ENCODE results near the gene GSTA4.
"Not testable (repeated sequence)": the region's sequence is repeated elsewhere in the genome, so short reads cannot be mapped to it uniquely, and the experiment has no call there.

The GSTA4 gene

DNA sequence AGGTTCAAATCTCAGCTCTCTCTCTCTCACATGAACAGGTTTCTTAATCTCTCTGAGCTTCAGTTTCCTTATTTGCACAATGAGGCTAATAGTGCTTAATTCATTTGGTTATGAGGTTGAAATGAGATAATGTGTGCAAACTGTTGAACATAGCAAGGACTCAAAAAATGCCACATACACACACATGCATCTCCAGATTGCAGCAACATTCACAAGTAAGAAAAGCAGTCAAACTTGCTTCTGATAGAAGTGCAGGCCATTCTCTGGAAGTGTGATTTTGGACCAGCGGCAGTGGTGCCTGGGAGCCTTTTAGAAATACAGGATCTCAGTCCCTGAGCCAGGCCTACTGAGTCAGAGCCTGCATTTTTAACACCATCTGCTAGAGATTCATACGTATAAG lies 25.7 kb downstream of the GSTA4 start:
- DNase-seq, result no peak

DNA sequence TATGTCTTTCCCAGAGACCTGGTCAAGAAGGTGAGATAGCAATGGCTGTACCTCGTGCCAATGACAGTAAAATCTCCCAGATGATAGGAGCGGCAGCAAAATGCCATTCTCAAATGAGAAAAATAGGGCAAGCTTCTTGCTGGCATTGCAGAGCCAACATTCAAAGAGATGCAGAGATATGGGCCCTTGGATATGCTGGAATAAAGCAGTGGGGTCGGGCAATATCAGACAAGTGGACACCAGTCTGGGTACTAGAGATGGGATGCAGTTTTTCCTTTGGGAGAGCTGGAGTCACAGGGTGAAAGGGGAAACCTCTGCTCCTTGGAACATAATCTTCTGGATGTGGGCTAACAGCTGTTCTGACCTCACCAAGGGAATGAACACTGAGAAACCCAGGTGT lies 29.0 kb downstream of the GSTA4 start:
- no peak for DNase-seq

DNA sequence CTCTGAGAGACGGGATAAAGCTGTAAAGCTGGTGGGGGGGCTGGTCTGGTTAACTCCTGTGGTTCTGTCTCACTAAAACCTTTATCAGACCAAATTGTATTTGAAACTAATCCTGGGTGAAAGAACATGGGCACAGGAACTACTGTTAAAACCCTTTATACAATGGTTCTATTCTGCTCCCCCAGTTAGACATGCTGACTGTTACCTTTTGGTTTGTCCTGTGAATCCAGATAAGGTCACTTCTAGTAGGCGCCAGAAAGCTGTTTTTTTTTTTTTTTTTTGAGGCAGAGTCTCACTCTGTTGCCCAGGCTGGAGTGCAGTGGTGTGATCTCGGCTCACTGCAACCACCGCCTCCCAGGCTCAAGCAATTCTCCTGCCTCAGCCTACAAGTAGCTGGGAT lies 29.7 kb downstream of the GSTA4 start:
- DNase-seq, result no peak

DNA sequence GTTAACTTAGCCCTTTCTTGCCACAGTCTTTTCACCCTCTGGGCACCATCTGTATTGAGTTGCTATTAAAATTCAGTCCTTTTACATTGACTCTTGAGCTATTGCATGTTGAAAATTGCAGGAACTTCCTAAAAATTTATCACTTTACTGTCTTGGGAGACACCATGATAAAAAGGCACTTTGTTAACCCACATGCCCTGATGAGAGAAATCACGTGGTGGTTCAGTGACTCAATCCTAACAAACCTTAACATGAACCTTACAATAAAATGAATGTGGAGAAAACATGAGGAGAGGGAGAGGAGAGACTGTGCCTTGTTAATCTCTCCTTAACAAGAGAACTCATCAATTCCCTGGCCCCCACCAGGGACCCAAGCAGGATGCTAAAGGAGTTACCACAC lies 30.8 kb downstream of the GSTA4 start:
- no peak for DNase-seq

DNA sequence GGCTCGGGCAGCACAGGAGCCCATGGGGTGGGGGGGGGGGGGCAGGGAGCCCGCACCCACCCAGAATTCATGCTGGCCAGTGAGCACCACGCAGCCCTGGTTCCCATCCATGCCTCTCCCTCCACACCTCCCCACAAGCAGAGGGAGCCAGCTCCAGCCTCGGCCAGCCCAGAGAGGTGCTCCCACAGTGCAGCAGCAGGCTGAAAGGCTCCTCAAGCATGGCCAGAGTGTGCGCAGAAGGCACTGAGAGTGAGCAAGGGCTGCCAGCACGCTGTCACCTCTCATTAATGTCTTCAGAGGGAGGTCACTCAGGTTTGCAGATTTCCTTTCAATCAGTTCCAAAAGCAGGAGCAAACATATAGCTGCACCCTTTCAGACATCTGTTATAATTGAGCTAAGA lies 32.4 kb downstream of the GSTA4 start:
- no peak for DNase-seq

DNA sequence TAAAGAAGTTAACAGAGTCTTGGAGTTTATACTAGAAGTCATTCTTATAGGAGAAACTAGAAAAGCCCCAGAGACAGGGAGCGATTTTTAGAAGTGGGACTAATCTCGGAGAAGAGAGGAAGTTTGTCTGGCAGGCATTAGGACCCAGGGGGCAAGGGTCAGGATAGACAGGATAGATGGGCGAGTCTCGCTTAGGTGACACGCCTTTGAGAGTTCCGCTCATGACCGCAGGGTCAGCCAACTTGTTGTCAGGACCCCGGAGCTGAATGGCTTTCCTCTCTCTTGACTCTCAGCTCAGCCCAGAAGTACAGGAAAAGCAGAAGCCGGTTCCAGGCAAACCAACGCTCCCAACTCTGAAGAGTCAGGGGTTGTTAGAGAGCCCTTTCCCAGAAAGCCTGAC lies 34.1 kb downstream of the GSTA4 start:
- DNase-seq, result not testable (repeated sequence)

DNA sequence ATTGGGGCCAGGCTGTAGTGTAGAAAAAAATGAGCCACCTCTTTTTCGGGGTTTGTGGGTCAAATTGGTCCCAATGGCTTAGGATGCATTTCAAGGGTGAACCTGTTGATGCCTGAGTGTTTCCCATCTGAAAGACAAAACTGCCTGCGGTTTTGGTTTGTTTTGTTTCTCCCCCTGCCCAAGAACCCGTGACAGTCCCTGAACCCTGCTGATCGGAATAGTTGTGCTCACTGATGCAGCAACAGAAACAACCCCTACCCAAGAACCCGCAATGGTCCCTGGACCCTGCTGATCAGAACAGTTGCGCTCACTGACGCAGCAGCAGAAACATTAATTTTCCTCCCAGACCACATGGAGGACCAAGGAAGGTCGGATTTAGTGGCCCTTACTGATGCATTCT lies 34.9 kb downstream of the GSTA4 start:
- DNase-seq, result not testable (repeated sequence)

DNA sequence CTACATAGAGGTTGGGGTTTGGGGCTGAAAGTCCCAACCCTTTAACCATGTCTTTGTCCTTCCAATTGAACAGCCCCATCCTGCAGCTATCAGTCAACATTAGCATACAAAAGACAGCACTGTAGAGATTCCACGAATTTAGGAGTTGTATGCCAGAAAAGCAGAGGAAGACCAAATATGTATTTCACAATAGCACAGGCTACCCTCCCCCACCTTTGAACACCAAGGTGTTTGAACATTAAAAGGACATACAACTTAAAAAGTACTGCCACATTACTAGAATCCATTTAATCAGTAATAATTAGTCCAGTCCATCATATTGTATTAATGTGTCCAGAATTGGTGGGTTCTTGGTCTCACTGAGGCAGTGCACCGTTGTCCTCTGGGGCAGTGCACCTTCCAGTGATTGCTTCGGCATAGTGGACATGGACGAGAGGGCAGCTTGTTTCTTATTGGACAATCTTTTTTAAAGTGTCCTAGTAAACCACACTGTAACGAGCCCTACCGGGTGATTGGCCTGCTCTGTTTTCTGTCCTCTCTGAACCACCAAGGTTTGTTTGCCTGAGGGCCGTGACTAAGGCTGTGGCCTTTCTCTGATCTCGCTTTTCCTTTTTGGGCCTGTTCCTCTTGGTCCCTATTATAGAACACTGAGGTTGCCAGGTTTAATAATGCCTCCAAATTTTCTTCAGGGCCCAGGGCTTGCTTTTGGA lies 36.4 kb downstream of the GSTA4 start:
- no peak for DNase-seq

DNA sequence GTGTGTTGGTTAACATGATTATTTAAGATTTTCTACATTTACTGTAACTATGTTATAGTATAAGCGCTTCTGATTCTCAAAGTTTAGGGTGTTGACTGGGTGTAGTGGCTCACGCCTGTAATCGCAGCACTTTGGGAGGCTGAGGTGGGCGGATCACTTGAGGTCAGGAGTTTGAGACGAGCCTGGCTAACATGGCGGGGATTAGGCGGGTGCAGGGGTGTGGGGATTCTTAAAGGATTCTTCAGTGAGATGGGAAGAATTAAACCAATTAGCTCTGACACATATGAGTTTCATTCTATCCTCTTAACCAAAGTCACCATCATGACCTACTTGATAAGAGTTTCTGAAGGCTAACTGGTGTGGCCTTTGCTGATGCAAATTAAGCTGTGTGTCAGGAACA lies 39.2 kb downstream of the GSTA4 start:
- DNase-seq, result no peak

DNA sequence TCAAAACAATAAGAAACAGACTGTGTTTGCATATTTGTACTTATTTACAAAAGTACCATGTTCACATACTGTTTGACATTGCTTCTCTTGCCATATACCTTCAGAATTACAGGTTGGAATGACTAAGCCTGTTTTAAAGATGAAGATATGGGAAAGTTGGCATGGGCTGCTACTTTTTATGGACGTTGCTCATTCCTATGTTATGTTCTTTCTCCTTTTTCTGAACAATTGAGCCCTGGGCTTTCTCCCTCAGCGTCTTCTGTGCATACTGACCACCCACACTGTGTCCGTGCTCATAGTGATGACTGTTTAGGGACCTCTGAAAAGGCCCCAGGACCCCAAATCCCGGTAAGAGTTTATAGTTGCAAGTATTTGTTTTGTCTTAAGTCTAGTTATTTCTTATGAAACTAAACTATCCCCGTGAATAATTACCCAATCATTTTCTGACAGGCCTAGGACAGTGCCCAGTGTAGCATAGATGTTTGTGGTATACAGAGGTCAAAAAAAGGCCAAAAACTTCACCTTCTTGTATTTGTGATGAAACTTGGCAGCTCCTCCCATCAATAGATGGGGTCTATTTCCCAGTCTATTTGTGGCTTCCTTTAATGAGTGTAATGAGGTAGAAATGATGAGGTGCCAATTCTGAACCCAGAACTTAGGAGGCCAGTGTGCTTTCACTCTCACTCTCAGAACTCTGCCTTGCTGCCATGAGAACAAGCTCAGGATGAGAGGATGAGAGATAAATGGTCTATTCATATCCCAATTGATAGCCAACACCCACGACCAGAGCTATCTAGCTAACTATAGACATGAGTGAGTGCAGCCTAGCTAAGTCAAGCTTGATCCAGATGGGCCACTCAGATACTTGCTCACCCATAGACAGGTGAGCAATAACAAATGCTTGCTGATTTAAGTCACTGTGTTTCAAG lies 40.9 kb downstream of the GSTA4 start:
- no peak for DNase-seq

DNA sequence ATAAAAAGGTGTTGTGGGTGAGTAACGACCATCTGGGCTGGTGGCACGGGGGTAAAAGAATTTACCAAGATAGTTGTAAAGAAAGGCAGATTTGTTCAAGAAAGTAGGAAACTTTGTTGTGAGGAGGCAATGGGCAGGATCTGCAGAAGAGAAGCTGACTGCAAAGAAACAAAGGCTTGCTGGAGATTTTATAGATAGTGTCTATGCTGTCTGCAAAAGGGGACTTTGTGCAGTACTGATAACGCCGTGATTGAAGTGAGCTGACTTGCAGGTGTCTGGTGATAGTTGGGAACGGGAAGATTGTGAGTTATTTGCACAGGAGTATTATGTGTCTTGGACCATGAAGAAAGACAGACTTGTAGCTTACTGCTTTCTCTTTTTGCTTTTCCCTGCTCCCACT lies 48.8 kb downstream of the GSTA4 start:
- DNase-seq, result no peak

DNA sequence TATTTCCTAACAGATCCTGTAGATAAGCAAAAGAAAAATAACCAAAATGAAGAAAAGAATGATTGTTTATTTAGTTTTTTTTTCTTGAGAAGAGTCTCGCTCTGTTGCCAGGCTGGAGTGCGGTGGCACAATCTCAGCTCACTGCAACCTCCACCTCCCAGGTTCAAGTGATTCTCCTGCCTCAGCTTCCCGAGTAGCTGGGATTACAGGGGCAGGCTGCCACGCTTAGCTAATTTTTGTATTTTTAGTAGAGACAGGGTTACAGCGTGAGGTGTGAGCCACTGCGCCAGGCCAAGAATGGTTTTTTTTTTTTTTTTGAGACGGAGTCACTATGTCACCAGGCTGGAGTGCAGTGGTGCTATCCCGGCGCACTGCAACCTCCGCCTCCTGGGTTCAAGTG lies 52.3 kb downstream of the GSTA4 start:
- not testable (repeated sequence) for DNase-seq

DNA sequence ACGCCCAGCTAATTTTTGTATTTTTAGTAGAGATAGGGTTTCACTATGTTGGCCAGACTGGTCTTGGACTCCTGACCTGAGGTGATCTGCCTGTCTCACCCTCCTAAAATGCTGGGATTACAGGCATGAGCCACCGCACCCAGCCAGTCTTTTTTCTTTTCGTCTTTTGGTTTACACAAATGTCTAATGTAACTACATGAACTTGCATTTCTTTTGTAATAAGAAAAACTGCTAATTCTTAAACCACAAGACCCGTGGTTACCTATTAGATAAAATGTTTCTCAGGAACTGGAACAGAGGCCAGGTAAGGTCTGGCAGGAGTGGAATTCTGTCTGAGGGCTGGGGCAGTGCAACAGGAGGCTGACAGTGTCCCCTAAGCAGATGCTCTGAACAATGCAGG lies 52.9 kb downstream of the GSTA4 start:
- DNase-seq, result no peak

DNA sequence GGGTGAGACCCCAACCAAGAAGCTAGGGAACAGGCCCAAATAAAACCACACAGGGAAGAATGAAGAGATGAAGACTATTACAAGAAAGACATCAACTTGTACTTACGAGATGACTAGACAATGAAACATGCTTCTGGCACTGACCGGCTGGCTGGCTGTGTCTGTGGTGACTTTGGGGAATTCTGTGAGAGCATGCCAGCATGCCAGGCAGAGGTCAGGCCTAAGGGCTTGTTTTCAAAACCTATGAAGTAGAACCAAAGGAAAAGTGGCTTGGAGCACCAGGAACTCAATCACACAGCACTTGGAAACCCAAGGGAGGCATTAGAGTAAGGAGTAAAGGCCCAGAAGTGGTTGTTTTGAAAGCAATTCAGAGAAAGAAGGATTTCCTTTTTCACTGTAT lies 57.2 kb downstream of the GSTA4 start:
- DNase-seq, result no peak

DNA sequence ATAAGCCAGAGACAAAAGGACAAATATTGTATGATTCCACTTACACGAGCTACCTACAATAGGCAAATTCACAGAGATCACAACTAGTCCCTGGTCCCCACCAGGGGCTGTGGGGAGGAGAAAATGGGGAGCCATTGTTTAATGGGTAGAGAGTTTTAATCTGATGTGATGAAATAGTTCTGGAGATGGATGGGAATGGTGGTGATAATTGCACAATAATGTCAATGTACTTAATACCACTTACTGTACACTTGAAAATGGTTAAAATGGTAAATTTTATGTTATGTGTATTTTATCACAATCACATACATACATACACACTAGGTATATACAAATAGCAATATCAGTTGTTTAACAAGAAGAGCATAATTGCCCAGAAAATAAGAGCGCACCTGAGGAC lies 61.3 kb downstream of the GSTA4 start:
- DNase-seq, result no peak

DNA sequence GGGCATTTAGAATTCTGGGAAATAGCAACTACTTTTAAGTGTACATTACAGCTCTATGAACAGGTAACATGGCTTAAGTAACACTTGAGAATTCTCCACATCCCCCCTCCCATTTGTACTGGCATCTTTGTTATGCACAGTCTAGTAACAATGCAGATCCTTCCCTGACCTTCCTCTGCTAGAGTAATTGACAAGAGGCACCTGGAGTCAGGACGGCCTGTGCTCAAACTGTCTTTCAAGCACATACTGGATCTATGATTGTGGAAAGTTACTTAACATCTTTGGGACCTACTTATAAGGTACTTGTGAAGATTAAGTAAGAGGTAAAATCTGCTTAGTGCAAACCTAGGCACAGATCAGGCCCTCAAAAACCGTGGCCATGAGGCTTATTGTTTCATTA lies 63.7 kb downstream of the GSTA4 start:
- no peak for DNase-seq

DNA sequence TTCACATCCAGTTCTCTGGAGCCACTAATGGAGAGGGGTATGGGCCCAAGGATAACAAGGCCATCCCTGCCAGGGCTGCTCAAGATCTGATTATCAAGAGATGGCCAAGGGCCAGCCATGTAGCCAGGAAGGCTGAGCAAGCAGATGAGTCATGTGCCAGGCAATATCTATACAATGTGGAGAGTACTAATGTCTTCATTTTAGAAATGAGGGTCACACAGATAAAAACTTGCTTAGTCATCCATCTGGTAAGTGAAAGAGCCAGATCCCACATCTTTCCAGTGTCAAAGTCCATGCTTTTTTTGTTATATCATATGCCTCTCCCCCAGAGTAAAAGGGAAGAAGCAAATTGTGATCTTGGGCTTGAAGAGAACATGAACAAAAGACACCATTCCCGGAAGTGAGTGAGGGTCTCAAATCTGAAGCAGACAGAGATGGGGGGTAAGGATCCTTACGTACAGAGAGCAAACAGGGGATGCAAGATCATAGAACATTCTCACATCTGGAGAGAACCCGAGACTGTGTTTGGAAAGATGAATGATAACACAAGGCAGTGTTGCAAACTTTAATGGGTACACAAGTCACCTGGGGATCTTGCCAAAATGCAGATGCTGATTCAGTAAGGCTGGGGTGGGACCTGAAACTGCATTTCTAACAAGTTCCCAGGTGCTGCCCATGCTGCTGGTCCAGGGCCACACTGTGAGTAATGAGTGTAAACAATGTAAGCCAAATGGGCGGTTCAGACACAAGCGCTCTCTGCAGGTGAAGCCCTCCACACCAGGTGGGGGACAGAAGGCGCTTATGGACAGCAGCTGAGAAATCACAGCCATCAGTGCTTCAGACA lies 65.5 kb downstream of the GSTA4 start:
- DNase-seq, result no peak
